SK-MEL-5 (cell line): ENCODE measurements around the gene CDHR5. TPM values are rescaled to one million over a fixed set of nuclear protein-coding genes. Genes with fewer than 3 reads are reported as not detected.

Experiments
- DNase-seq: peaks from one replicate; pipeline ENCODE4 v3.0.0-alpha.2; 2016; ENCODE audit warnings: low read depth, low spot score
- in situ Hi-C: cut with HindIII; loops from 2 replicates; pipeline ENCODE4 v1.10.0; 2016; ENCODE audit warnings: low sequenced_read_pairs, high pct_unique_total_duplicates, low pct_unique_long_range_greater_than_20kb
- total RNA-seq: library from RNA; depleted of rRNA; stranded (reverse); fragments of >200 nt; shearing (Covaris generic); gene quantifications from 2 replicates; pipeline ENCODE4 v1.2.3, GENCODE V29; 2014

CDHR5 gene
- total RNA-seq, 1 experiment from 2014 or later: not detected

GRCh38 chr11:615504-616319 lies 9.0 kb downstream of the CDHR5 start, which contains the start of gene IRF7:
IRF7 (minus strand) TSS chr11:615950; CDS start chr11:615364, 586 bp downstream.
- in situ Hi-C loops: no loop called here

GRCh38 chr11:614623-615503 lies 9.9 kb downstream of the CDHR5 start:
- in situ Hi-C loops: no loop called here

More at GRCh38 chr11:615504-616319, 9.0 kb downstream of the CDHR5 start, which contains the start of gene IRF7:
- DNase-seq: peak; percentile 91

GRCh38 chr11:614021-614622 lies 10.6 kb downstream of the CDHR5 start:
- in situ Hi-C loops: no loop called here

More at GRCh38 chr11:614623-615503, 9.9 kb downstream of the CDHR5 start:
- DNase-seq: no peak

GRCh38 chr11:613369-613968 lies 11.3 kb downstream of the CDHR5 start:
- DNase-seq: peak; percentile 67
- in situ Hi-C loops: no loop called here

More at GRCh38 chr11:614021-614622, 10.6 kb downstream of the CDHR5 start:
- no peak for DNase-seq

- in situ Hi-C loops: no loop called here
- no peak for DNase-seq
Measured at GRCh38 chr11:612961-613300, 11.8 kb downstream of the CDHR5 start.

- in situ Hi-C loops: no loop called here
- DNase-seq: no peak
Measured at GRCh38 chr11:612201-612960, 12.4 kb downstream of the CDHR5 start.

GRCh38 chr11:611001-611996 lies 13.5 kb downstream of the CDHR5 start:
- no peak for DNase-seq
- in situ Hi-C loops: no loop called here

- in situ Hi-C loops: no loop called here
- no peak for DNase-seq
Measured at GRCh38 chr11:610146-610801, 14.5 kb downstream of the CDHR5 start.

- in situ Hi-C loops: no loop called here
- DNase-seq: no peak
Measured at GRCh38 chr11:609341-609811, 15.4 kb downstream of the CDHR5 start.

- in situ Hi-C loops: no loop called here
- DNase-seq: no peak
Measured at GRCh38 chr11:608791-609251, 15.9 kb downstream of the CDHR5 start.

GRCh38 chr11:607971-608659 lies 16.6 kb downstream of the CDHR5 start:
- in situ Hi-C loops: no loop called here
- DNase-seq: no peak

- DNase-seq: no peak
- in situ Hi-C loops: no loop called here
Measured at GRCh38 chr11:607020-607780, 17.6 kb downstream of the CDHR5 start.

- no peak for DNase-seq
- in situ Hi-C loops: no loop called here
Measured at GRCh38 chr11:606245-606644, 18.5 kb downstream of the CDHR5 start.
